CD4-positive, alpha-beta T cell (primary cell): ENCODE measurements around the gene EDNRA. TPM values are rescaled to one million over a fixed set of nuclear protein-coding genes. Genes with fewer than 3 reads are reported as not detected.

Experiments
- ATAC-seq: fragments of 200-7000 bp; cut with Tn5 transposase; one replicate; pipeline ENCODE4 v1.10.0; 2022; ENCODE audit warnings: mild to moderate bottlenecking; ENCODE audit not compliant: poor library complexity
- CTCF ChIA-PET: fragments of 350-600 bp; sonication (Branson Sonifier 250); formaldehyde crosslinking; loops from one replicate; lab custom pipeline; 2021; ENCODE audit warnings: antibody characterized with exemption, inconsistent platforms; lab: Charles Lee
- POLR2A ChIA-PET: fragments of 350-600 bp; sonication (Branson Sonifier 250); formaldehyde crosslinking; loops from one replicate; lab custom pipeline; 2021; ENCODE audit warnings: antibody characterized with exemption, inconsistent platforms; lab: Charles Lee
- DNase-seq, 14 experiments: peaks; one replicate each; pipeline ENCODE4 v3.0.0-alpha.2; 2013 to 2020; ENCODE audit warnings: mixed read lengths in 2 of 14
- H3K27ac ChIP-seq, 2 donors: one replicate each; pipeline versions ENCODE4 v1.5.1 to v1.7.0; 2013; ENCODE audit warnings: low read length in 2 of 2, low read depth in 1 of 2, mild to moderate bottlenecking in 1 of 2
- H3K27me3 ChIP-seq, 2 experiments: 1 replicate in 1 of 2; 2 replicates in 1 of 2; pipeline versions ENCODE4 v1.6.1 to v1.7.0; 2013; ENCODE audit warnings: low read length in 2 of 2, control low read depth in 1 of 2, mild to moderate bottlenecking in 1 of 2, moderate library complexity in 1 of 2; ENCODE audit not compliant: insufficient read depth in 2 of 2, control insufficient read depth in 1 of 2
- H3K36me3 ChIP-seq: one replicate; pipeline ENCODE4 v1.6.1; 2013; ENCODE audit warnings: low read length, control low read depth; ENCODE audit not compliant: insufficient read depth
- H3K4me1 ChIP-seq: one replicate; pipeline ENCODE4 v1.6.1; 2013; ENCODE audit warnings: low read length, control low read depth; ENCODE audit not compliant: insufficient read depth
- H3K4me3 ChIP-seq: one replicate; pipeline ENCODE4 v1.5.1; 2013; ENCODE audit warnings: mild to moderate bottlenecking, low read length, moderate library complexity
- H3K9me3 ChIP-seq, 2 experiments: 1 replicate in 1 of 2; 2 replicates in 1 of 2; pipeline versions ENCODE4 v1.6.1 to v1.7.0; 2013; ENCODE audit warnings: low read length in 2 of 2, mild to moderate bottlenecking in 2 of 2, control low read depth in 1 of 2, moderate library complexity in 1 of 2; ENCODE audit not compliant: control insufficient read depth in 1 of 2, insufficient read depth in 1 of 2
- H3K27ac Mint-ChIP-seq: one replicate; pipeline ENCODE4 v1.8.0; 2020; ENCODE audit warnings: mixed read lengths
- H3K27me3 Mint-ChIP-seq: one replicate; pipeline ENCODE4 v1.8.0; 2021; ENCODE audit warnings: mixed read lengths
- H3K36me3 Mint-ChIP-seq: one replicate; pipeline ENCODE4 v1.8.0; 2021; ENCODE audit warnings: low read depth, mixed read lengths
- H3K4me1 Mint-ChIP-seq: one replicate; pipeline ENCODE4 v1.8.0; 2021; ENCODE audit warnings: low read depth, mixed read lengths
- H3K4me3 Mint-ChIP-seq: one replicate; pipeline ENCODE4 v1.8.0; 2020; ENCODE audit warnings: mild to moderate bottlenecking, mixed read lengths
- H3K9me3 Mint-ChIP-seq: one replicate; pipeline ENCODE4 v1.8.0; 2020; ENCODE audit warnings: mixed read lengths
- intact Hi-C, 2 experiments: fragments of 100-400 bp; cut with DNase I in 1 of 2; cut with micrococcal nuclease in 1 of 2; formaldehyde crosslinking; loops; one replicate each; pipeline versions ENCODE4 v1.15.1 to v1.9.0; 2023 to 2025; cut with DNase I, micrococcal nuclease
- total RNA-seq, 174 experiments: library from RNA in 2 of 174; stranded (reverse) in 2 of 174; gene quantifications; one replicate each; pipeline ENCODE4 v1.2.3 and lab custom pipeline; 2021 to 2026
- TF ChIP-seq, protein P1 (sequence below): fragments of 200-600 bp; IDR thresholded peaks from one replicate; pipeline ENCODE4 v1.8.0; 2022; ENCODE audit warnings: antibody characterized with exemption, mild to moderate bottlenecking

The EDNRA gene
- total RNA-seq, 2 experiments from 2014 or later: not detected

DNA sequence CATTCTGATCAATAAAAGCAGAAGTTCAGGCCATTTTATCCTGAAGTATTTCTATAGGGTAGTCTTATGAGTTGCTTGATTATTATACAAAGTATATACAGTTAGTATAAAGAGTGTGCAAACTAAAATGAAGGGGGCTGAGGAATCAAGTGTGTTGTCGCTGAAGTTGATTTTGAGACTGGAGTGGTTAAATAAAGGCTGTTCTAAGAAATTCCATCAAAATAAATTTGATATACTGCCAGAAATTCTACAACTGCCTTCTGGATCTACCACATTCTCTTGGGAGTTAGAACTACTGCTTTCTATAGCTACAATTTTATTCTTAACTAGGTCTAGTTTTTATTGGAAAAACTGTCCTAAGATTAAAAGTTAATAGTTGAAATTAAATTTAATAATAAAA lies 12.4 kb downstream of the EDNRA start:
- Mint-ChIP-seq H3K4me3 (no peak overlapping the region), H3K36me3 (no peaks in the 10 kb centered on the region), H3K9me3 (no peaks in the 10 kb centered on the region), H3K27ac (no peak overlapping the region), H3K4me1 (no peaks in the 10 kb centered on the region), H3K27me3 (peaks cover 18% of the 10 kb centered on the region)
- ATAC-seq (no peak), DNase-seq (no peak)
- intact Hi-C loops: no loop called here
- Histone ChIP-seq H3K27me3 (no peaks in the 10 kb centered on the region), H3K27ac (no peak overlapping the region), H3K36me3 (no peaks in the 10 kb centered on the region), H3K4me3 (no peak overlapping the region), H3K4me1 (no peaks in the 10 kb centered on the region), H3K9me3 (no peaks in the 10 kb centered on the region)
- CTCF ChIA-PET: no interaction called here
- POLR2A ChIA-PET: no interaction called here
- TF ChIP-seq, protein P1, sequence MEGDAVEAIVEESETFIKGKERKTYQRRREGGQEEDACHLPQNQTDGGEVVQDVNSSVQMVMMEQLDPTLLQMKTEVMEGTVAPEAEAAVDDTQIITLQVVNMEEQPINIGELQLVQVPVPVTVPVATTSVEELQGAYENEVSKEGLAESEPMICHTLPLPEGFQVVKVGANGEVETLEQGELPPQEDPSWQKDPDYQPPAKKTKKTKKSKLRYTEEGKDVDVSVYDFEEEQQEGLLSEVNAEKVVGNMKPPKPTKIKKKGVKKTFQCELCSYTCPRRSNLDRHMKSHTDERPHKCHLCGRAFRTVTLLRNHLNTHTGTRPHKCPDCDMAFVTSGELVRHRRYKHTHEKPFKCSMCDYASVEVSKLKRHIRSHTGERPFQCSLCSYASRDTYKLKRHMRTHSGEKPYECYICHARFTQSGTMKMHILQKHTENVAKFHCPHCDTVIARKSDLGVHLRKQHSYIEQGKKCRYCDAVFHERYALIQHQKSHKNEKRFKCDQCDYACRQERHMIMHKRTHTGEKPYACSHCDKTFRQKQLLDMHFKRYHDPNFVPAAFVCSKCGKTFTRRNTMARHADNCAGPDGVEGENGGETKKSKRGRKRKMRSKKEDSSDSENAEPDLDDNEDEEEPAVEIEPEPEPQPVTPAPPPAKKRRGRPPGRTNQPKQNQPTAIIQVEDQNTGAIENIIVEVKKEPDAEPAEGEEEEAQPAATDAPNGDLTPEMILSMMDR: no peak

DNA sequence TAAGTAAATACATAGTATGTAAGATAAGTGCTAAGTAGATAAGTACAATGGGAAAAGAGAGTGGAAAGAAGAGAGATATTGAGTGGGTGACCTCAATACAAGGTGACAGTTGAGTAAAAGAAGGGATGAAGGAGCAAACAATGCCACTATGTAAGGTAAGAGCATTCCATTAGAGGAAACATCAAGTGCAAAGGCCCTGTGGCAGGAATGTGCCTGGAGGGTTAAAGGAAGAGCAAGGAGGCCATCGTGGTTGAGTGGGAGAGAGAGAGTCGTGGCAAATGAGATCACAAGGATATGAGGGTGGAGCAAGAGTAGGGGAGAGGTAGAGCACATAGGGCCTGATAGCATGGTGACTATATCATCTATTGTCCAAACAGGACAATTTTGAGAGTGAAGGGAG lies 13.4 kb downstream of the EDNRA start:
- no peaks in the 10 kb centered on the region for H3K9me3 ChIP-seq
- Mint-ChIP-seq H3K9me3 (no peaks in the 10 kb centered on the region), H3K4me1 (no peaks in the 10 kb centered on the region), H3K36me3 (no peaks in the 10 kb centered on the region), H3K4me3 (no peak overlapping the region), H3K27me3 (peaks cover 14% of the 10 kb centered on the region), H3K27ac (no peak overlapping the region)
- H3K27ac ChIP-seq: no peak overlapping the region
- ATAC-seq: no peak
- no peaks in the 10 kb centered on the region for H3K36me3 ChIP-seq
- intact Hi-C loops: no loop called here
- DNase-seq: no peak
- CTCF ChIA-PET: no interaction called here
- POLR2A ChIA-PET: no interaction called here
- H3K27me3 ChIP-seq: no peaks in the 10 kb centered on the region
- no peaks in the 10 kb centered on the region for H3K4me1 ChIP-seq
- TF ChIP-seq, protein P1: no peak
- H3K4me3 ChIP-seq: no peak overlapping the region

DNA sequence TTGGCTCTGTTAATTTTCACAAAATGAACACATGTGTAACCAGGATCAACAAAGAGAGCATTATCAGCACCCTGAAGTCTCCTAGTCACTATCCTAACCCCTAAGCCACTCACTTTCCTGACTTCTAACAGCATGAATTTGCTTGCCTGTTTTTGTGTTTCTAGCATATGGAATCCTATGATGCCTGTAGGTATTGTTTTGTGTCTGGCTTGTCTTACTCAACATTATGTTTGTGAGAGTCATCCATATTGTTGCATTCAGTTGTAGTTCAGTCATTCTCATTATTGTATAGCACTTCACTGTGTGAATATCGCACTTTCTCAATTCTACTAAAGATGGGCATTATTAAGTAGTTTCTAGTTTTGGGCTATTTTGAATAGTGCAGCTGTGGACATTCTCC lies 15.6 kb downstream of the EDNRA start:
- peaks cover 27% of the 10 kb centered on the region for H3K27me3 Mint-ChIP-seq
- H3K4me3 Mint-ChIP-seq: no peak overlapping the region
- no peaks in the 10 kb centered on the region for H3K9me3 Mint-ChIP-seq
- H3K36me3 Mint-ChIP-seq: no peaks in the 10 kb centered on the region
- CTCF ChIA-PET: interaction anchor here (0.7 to 0.9 kb wide), 2 partner anchors 11 to 1464 kb away, joined by 3 to 4 read pairs; no protein-coding TSS in a partner anchor
- no peak overlapping the region for H3K27ac ChIP-seq
- POLR2A ChIA-PET: no interaction called here
- intact Hi-C loops: no loop called here
- TF ChIP-seq, protein P1: no peak
- H3K36me3 ChIP-seq: no peaks in the 10 kb centered on the region
- H3K27me3 ChIP-seq: no peaks in the 10 kb centered on the region
- H3K4me1 Mint-ChIP-seq: no peaks in the 10 kb centered on the region
- no peaks in the 10 kb centered on the region for H3K4me1 ChIP-seq
- DNase-seq: no peak
- no peak overlapping the region for H3K27ac Mint-ChIP-seq
- no peak for ATAC-seq
- H3K9me3 ChIP-seq: no peaks in the 10 kb centered on the region
- H3K4me3 ChIP-seq: no peak overlapping the region
